GM12874 (cell line): Measurements from ENCODE around the gene ABCC5.

Experiments
- TF ChIP-seq, protein P1 (sequence below): IDR thresholded peaks from 2 replicates; pipeline ENCODE4 v1.5.1; 2011; ENCODE audit warnings: low read depth, mild to moderate bottlenecking, control low read depth, low read length, moderate library complexity; ENCODE audit not compliant: insufficient read depth

ABCC5 gene

DNA sequence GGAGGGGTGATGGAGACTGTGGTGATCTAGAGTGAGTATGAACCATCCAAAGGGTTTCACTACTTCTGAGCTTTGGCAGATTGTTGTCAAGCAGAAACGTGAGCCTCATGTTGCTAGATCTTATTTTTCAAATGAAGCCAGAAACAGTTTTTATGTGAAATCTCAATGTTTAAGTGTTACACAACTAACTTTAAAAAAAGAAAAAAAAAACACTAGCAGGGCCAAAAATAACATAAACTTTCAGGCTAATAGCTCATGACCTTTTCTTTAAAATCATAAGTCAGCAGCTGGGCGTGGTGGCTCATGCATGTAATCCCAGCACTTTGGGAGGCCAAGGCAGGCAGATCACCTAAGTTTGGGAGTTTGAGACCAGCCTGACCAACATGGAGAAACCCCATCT, 11.8 kb upstream of the ABCC5 start:
- TF ChIP-seq, protein P1, sequence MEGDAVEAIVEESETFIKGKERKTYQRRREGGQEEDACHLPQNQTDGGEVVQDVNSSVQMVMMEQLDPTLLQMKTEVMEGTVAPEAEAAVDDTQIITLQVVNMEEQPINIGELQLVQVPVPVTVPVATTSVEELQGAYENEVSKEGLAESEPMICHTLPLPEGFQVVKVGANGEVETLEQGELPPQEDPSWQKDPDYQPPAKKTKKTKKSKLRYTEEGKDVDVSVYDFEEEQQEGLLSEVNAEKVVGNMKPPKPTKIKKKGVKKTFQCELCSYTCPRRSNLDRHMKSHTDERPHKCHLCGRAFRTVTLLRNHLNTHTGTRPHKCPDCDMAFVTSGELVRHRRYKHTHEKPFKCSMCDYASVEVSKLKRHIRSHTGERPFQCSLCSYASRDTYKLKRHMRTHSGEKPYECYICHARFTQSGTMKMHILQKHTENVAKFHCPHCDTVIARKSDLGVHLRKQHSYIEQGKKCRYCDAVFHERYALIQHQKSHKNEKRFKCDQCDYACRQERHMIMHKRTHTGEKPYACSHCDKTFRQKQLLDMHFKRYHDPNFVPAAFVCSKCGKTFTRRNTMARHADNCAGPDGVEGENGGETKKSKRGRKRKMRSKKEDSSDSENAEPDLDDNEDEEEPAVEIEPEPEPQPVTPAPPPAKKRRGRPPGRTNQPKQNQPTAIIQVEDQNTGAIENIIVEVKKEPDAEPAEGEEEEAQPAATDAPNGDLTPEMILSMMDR: no peak

DNA sequence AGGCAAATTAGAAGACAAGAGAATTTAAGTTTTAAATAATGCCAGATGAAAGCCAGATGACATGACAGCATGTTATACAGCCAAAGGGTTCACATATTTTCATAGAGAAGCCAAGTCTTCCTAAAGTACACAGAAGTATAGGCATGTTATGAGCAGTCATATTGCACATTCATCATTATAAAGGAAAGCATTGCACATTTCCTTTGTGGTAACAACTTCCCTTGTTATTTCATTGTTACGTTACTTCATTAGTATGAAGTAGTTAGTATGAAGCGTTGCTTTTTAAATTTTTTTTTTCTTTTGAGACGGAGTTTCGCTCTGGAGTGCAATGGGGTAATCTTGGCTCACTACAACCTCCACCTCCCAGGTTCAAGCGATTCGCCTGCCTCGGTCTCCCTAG, 4.6 kb upstream of the ABCC5 start:
- TF ChIP-seq, protein P1: no peak

DNA sequence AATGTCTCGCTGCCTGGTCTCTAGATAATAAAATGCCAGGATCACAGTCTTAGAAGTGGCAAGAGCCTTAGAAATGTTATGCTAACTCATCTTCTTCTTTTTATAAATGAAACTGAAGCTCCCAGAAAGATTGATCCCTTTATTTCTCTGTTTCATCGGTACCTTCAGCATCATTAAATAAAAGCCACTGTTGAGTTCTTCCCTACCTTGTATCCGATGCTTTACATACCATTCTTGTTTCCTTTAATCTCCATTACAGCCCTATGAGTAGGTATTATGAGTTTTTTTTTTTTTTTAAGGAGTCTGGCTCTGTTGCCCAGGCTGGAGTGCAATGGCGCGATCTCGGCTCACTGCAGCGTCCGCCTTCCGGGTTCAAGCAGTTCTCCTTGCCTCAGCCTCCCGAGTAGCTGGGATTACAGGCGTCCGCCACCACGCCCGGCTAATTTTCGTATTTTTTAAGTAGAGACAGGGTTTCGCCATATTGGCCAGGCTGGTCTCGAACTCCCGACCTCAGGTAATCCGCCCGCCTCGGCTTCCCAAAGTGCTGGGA, 815 bp upstream of the ABCC5 start:
- TF ChIP-seq, protein P1: no peak

DNA sequence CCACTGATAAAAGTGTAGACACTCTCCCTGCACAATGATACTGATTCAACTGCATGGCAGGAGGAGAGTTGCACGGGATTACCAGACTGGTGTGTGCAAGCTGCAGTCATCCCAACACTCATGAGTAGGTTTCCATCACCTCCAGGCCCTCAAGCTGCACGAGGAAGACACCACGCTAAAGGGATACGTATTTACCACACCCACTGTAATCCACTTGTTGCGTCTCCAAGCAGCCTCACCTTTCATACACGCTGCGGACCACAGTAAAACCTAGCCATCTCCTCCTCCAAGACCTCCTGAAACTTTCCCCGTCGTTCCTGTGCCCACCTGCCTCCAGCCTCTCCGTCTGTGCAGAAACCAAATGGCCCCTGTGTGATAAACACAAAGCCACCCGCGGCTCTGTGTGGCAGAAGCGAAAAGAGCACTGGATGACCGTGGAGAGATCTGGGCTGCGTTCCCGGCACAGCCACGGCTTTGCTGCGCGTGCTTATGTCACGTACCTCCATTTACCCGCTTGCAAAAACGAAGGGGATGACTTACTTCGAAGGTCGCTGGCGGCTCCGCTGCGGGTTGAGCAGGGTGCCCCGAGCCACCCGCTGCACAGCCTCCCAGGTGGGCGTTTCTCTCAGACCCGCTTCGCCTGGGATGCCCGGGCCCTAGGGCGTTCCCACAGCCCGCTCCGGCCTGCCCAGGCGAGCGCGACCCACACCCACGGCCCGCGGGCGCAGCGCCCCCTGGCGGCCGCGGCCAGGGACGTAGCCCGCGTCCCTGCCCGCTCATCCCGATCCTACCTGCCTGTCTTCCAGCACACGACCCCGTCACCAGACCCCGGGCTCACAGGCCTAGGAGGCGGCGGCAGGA, 643 bp downstream of the ABCC5 start:
- TF ChIP-seq, protein P1: peak; percentile 96

DNA sequence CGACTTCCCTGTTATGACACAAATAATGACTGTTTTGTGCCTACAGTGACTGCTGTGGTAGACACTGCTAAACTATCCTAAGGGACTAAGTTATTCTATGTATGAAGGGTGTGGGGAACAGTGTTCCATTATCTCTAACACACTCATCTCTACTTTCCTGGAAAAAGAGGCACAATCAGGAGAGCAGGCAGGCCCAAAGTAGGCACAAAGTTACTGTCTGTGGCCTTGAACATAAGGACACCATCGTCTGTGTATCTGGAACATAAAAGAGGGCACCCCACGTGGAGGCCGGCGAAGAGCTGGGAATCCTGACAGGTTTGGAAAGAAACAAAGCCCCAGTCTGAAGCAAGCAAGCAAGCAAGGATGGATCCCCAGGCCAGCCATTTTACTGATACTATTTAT, 1.5 kb downstream of the ABCC5 start:
- TF ChIP-seq, protein P1: no peak

DNA sequence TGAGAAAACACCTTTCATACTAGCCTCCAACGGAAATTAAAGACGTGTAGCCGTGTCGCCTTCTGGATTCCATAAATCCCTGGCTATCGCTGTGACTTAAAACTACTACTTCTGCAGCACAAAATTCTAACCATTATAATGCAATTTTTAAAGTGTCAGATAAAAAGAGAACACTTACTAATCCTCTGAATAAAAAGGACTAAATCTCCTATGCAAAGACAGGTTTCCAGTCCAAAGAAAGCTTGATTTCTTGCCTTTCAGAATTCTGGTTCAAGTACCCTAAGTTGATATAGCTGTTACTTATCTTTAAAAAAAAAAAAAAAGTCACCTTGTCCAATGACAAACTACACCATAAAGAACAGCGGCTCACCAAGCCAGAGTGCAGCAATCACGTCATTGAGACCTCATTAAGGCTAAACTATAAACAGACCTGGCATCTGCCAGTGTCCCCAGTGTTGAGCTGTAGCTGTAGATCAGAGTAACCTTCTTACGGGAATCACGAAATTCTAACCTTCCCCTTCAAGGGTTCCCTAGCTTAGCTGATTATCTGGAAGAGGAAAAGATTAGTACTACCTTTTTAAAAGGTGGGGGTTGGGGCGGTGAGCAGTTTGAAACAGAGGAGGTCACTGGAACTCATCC, 2.2 kb downstream of the ABCC5 start:
- TF ChIP-seq, protein P1: no peak

DNA sequence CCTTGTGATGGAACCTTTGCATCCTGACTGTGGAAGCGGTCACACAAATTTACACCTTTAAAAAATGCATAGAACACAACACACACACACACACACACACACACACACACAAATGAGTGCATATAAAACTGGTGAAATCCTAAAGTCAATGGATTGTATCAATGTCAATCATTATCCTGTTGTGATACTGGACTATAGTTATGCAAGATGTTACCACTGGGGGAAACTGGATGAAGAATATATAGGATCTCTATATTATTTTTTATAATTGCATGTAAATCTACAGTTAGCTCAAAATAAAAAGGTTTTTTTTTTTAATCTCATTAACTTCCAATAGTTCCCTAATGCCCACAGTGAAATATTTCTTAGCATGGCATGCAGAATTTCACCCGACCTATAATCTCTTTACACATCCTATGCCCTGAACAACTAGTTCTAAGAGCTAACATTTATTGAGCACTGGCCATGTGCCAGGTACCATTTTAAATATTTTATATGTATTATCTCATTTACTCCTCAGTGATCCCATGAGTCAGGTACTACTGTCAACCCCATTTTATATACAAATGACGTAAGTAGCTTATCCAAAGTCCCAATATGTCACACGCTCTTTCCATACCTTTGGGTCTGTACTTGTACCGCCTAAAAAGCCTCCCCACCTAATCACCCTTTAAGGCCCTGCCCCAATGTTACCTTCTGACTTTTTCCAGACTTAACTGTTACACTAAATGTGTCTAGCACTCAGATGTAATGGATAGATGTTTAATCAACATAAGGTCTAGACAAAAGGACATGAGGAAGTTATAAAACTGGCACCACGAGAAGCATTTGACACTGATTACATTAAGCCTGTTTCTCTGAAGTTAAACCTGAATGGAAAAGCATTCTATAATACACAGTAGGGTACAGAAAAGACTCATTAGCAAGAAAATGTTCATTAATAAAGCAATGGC, 5.5 kb downstream of the ABCC5 start:
- TF ChIP-seq, protein P1: no peak
